Astrocyte of the spinal cord (primary cell): Measurements from ENCODE around the gene PPP1R18.
A peak's percentile ranks its signal among the peaks of the same experiment; 100 is the strongest.
"Not testable (repeated sequence)": the region's sequence is repeated elsewhere in the genome, so short reads cannot be mapped to it uniquely, and the experiment has no call there.

Experiments used
- DNase-seq: peaks from one replicate; pipeline ENCODE4 v3.0.0; 2011; ENCODE audit warnings: low read depth, low spot score
- H3K4me3 ChIP-seq: 2 replicates; pipeline ENCODE4 v1.5.1; 2011; ENCODE audit warnings: low read depth, mild to moderate bottlenecking, low read length, moderate library complexity
- in situ Hi-C: cut with HindIII; loops from 2 replicates; pipeline ENCODE4 v1.10.0; 2017; ENCODE audit warnings: low sequenced_read_pairs
- TF ChIP-seq, protein P1 (sequence below): IDR thresholded peaks from 2 replicates; pipeline ENCODE4 v1.5.1; 2012; ENCODE audit warnings: low read depth, mild to moderate bottlenecking, low read length, inconsistent platforms

The PPP1R18 gene

DNA sequence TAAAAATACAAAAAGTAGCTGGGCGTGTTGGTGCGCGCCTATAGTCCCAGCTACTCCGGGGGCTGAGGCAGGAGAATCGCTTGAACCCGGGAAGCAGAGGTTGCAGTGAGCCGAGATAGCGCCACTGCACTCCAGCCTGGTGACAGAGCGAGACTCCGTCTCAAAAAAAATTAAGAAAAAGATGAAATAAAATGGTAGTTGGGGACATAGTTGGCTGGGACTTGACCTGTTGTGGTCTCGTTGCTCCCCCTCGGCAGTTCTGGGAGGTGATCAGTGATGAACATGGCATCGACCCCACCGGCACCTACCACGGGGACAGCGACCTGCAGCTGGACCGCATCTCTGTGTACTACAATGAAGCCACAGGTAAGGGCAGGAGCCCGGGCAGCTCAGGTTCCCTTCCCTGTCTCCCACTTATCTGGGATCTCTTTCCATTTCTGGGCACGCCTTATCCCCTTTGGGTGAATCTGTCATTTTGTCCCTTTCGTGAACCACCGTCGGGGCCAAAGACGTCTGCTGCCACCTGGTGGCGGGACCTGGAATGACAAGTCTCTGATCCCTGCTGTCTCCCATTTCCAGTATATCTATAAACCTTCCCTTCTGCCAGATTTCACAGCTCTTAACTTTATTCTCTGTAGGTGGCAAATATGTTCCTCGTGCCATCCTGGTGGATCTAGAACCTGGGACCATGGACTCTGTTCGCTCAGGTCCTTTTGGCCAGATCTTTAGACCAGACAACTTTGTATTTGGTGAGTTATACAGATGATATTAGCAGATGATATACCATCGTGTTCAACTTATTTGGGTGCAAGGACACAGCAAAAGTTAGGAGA is 36.1 kb upstream of the PPP1R18 start:
- peak; percentile 72 for DNase-seq
- H3K4me3 ChIP-seq: peak overlapping the region; percentile 99
- TF ChIP-seq, protein P1, sequence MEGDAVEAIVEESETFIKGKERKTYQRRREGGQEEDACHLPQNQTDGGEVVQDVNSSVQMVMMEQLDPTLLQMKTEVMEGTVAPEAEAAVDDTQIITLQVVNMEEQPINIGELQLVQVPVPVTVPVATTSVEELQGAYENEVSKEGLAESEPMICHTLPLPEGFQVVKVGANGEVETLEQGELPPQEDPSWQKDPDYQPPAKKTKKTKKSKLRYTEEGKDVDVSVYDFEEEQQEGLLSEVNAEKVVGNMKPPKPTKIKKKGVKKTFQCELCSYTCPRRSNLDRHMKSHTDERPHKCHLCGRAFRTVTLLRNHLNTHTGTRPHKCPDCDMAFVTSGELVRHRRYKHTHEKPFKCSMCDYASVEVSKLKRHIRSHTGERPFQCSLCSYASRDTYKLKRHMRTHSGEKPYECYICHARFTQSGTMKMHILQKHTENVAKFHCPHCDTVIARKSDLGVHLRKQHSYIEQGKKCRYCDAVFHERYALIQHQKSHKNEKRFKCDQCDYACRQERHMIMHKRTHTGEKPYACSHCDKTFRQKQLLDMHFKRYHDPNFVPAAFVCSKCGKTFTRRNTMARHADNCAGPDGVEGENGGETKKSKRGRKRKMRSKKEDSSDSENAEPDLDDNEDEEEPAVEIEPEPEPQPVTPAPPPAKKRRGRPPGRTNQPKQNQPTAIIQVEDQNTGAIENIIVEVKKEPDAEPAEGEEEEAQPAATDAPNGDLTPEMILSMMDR: peak; percentile 88
- in situ Hi-C loops: no loop called here

GRCh38 chr6:30722025-30722279 is 35.5 kb upstream of the PPP1R18 start:
- in situ Hi-C loops, DNase-seq: not testable (repeated sequence)
- peak overlapping the region; percentile 99 for H3K4me3 ChIP-seq

- peak; percentile 90 for DNase-seq
- TF ChIP-seq, protein P1: peak; percentile 16
- H3K4me3 ChIP-seq: peak overlapping the region; percentile 99
- in situ Hi-C loops: no loop called here
Measured at GRCh38 chr6:30721198-30722024, 35.0 kb upstream of the PPP1R18 start.

DNA sequence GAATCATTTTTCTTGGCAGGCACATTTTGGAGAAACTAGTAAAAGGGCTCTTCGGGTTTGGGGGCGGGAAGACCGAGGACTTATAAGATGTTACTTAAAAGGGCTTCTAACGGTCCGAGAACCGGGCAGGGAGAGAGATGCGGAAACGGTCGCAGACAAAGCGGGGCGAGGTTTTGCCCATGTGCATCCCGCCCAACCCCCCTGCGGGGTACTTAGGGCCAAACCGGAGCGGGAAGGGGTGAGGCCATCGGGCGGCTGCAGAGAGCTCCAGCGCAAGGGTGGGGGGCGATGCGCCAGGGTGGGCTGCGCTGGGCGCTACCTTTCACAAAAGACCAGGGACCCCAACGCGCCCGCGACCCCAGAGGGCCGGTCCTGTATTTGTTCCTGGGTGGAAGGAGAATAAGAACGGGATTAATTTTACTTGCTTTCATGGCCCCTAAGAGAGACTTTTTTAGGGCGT is 34.3 kb upstream of the PPP1R18 start:
- TF ChIP-seq, protein P1: no peak
- peak overlapping the region; percentile 99 for H3K4me3 ChIP-seq
- in situ Hi-C loops: no loop called here
- no peak for DNase-seq

GRCh38 chr6:30719791-30720737 is 33.6 kb upstream of the PPP1R18 start, which contains the start of gene TUBB:
TUBB (plus strand) TSS chr6:30720352; CDS start chr6:30720507, 155 bp downstream.
- in situ Hi-C loops: no loop called here
- H3K4me3 ChIP-seq: peak within 1 kb of the TSS; percentile 99
- DNase-seq: peak; percentile 99
- TF ChIP-seq, protein P1: peak; percentile 1

- in situ Hi-C loops: no loop called here
- TF ChIP-seq, protein P1: no peak
- H3K4me3 ChIP-seq: peak overlapping the region; percentile 99
- no peak for DNase-seq
Measured at GRCh38 chr6:30719356-30719755, 32.9 kb upstream of the PPP1R18 start.

- in situ Hi-C loops, DNase-seq: not testable (repeated sequence)
- H3K4me3 ChIP-seq: peak overlapping the region; percentile 37
Measured at GRCh38 chr6:30717845-30718720, 31.6 kb upstream of the PPP1R18 start.
